GM12874 (cell line): ENCODE data around the gene APBA1.

Experiments
- TF ChIP-seq, protein P1 (sequence below): IDR thresholded peaks from 2 replicates; pipeline ENCODE4 v1.5.1; 2011; ENCODE audit warnings: low read depth, mild to moderate bottlenecking, control low read depth, low read length, moderate library complexity; ENCODE audit not compliant: insufficient read depth

APBA1 gene

DNA sequence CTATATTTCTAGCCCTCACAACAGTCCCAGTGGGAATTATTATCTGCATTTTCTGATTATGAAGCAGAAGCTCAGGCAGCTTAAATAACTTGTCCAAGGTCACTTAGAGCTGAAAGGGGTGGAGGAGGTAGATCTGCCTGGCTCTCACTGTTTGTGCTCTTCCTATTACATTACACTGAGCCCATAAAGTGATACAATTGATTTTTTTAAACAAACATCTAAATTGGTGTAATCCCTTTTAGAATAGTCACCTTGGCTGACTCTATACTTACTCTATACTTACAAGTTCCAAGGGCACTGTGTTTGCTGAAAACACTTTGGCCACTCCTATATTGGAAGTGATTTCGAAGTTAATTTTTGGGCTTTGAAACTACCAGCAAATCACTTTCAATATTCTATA lies 144.7 kb downstream of the APBA1 start:
- TF ChIP-seq, protein P1, sequence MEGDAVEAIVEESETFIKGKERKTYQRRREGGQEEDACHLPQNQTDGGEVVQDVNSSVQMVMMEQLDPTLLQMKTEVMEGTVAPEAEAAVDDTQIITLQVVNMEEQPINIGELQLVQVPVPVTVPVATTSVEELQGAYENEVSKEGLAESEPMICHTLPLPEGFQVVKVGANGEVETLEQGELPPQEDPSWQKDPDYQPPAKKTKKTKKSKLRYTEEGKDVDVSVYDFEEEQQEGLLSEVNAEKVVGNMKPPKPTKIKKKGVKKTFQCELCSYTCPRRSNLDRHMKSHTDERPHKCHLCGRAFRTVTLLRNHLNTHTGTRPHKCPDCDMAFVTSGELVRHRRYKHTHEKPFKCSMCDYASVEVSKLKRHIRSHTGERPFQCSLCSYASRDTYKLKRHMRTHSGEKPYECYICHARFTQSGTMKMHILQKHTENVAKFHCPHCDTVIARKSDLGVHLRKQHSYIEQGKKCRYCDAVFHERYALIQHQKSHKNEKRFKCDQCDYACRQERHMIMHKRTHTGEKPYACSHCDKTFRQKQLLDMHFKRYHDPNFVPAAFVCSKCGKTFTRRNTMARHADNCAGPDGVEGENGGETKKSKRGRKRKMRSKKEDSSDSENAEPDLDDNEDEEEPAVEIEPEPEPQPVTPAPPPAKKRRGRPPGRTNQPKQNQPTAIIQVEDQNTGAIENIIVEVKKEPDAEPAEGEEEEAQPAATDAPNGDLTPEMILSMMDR: no peak

DNA sequence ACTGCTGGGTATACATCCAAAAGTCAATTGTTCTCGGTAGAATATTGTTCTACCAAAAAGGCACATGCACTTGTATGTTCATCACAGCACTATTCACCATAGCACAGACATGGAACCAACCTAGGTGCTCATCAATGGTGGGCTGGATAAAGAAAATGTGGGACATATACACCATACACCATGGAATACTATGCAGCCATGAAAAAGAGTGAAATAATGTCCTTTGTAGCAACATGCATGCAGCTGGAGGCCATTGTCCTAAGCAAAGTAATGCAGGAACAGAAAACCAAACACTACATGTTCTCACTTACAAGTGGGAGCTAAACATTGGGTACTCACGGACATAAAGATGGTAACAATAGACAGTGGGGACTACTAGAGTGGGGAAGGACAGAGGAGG lies 145.5 kb downstream of the APBA1 start:
- TF ChIP-seq, protein P1: no peak

DNA sequence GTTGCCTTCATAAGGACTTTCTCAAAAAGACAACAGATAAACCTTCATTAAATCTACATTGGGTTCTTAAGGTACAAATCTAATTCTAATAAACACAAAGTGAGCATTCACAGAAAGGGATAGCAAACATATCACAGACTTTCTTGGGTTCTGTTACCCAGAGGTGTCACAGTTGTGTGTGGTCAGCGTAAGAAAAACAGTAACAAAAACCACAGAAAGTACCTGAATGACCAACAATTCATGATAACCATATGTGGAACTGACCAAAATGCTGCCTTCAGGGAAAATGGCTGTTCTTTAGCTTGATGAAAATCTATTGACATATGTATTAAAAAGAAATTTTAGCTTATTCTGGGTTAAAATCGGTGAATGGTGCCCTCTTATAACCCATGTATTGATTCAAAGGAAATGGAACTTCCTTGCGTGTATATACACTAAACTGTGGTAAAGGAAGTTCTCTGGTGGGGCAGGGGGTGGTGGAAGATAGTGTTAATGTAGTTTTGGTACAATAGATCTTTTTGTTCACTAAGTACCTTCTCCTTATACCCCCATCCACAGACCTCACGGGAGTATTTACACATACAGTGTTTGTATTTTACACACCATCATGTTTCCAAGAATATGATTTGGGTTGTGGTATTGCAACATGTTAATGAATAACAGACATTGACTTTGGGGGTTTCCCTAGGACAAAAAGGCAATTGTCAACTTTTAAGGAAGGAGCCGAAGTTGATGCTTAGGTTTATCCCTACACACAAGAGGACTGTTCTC lies 152.5 kb downstream of the APBA1 start:
- TF ChIP-seq, protein P1: no peak

DNA sequence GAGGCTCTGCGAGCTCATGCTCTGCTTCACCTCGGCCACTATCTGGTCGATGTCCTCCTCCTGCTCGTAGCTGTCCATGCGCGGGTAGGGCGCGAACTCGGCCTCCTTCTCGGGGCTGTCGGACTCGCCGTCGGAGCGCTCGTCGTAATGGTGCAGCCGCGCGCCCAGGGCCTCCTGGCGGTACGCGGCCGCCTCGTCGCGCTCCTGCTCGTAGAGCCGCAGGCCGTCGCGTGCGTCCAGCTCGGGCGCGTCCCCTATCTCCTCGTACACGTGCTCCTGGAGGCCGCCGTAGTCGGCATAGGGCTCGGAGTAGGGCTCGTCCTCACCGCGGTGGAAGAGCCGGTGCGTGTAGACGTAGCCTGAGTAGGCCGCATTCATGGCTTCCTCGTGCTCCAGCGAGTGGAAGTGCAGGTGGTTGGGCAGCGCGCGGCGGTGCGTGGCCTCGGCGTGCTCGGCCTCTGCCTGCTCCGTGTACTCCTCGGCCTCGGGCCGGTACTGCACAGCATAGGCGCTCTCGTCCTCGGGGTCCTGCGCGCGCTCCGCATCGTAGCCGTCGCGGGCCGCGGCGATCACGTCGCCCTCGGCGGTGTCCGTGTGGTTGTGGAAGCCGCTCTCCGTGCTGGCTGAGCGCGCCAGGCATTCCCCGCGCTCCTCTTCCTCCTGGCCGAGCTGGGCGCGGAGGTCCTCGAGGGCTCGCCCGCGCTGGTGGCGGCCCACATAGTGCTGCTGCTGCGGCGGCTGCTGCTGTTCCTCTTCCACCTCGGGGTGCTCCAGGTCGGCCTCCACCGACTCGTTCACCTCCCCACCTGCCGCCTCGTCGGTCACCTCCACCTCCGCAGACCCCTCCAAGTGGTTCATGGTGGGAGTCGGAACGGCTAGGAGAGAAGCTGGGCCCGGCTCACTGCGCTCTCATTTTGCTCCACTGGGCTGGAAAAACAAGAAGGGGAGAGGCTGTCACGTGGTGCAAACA lies 155.5 kb downstream of the APBA1 start:
- TF ChIP-seq, protein P1: no peak

DNA sequence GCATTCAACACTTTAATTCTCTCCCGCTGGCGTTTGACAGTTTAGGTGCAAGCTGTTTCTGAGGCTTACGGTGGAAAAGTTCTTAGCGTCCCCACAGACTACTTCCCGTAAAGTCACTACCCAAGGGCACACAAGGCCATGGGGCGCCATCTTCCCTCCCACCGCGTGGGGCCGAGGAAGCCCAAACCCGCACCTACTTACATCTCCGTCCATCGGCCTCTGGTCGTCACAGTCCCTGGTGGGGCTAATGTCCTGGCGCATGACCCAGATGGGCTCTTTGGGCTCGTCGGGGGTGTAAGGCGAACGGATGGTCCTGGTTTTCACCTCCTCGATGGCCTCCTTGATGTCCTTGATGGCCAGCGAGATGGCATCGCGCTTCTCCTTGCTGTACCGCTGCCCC lies 156.4 kb downstream of the APBA1 start:
- TF ChIP-seq, protein P1: no peak

DNA sequence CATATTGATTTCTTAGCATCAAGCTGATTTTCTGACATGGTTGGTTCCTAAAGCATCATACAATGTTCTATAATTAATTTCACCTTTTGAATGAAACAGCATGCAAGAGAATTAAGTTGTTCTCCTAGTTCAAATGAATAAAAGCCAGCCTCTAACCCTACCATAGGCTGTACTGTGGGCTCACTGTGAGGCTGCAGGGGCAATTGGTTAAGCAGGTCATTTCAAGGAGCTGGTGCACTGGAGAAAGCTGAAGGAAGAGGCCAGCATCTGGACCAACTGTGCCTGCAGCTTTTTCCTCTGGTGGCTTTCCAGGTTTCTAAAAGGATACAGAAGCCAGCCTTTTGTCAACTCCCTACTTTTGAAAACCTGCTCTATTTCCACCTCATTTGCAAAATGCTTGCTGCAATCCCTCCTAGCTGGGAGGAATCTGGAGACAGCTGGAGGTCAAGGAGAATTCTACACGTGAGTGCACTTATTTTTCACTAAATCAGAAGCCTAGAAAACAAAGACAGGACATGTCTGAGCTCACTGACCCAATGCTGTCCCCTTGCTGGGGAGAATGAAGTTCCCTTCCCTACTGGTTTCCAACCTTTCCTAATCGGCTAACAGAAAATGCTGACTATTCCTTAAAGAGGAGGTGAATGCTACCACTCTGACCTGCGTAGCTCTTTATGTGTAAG lies 158.9 kb downstream of the APBA1 start:
- TF ChIP-seq, protein P1: no peak

DNA sequence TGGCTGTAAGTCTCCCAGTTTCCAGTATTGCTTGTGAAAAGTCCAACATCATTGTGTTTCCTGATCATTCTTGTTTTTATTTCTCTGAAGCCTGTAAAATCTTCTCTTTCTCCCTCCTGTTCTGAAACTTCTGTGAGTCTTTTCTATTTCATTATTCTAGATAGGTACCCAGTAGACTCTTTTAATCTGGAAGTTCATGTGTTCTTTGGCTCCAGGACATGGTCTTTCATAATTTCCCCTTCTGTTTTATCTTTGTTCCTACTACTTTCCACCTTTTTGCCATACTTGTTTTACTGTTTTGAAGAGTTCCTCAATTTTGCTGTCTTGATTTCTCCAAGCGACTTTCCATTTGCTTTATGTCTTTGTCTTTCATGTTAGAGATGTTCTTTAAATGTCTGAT lies 168.1 kb downstream of the APBA1 start:
- TF ChIP-seq, protein P1: no peak
